Adrenal gland (tissue), 5 donors: ENCODE results near the gene ACTR6.

ENCODE experiments used
- POLR2A ChIP-seq, 2 donors: fragments of 450-650 bp; IDR thresholded peaks; one replicate each; pipeline ENCODE4 v1.6.1; 2017; ENCODE audit warnings: antibody characterized with exemption in 2 of 2, mild to moderate bottlenecking in 2 of 2, moderate library complexity in 1 of 2
- TF ChIP-seq, protein P1 (sequence below), 6 experiments: fragments of 450-650 bp in 4 of 6; fragments of 200-600 bp in 2 of 6; sonication (generic) in 1 of 6; IDR thresholded peaks; 1 replicate in 5 of 6; 2 replicates in 1 of 6; pipeline versions ENCODE4 v1.5.1 to v1.8.0; 2016 to 2021; ENCODE audit warnings: antibody characterized with exemption in 6 of 6, mild to moderate bottlenecking in 2 of 6, moderate library complexity in 1 of 6
- donor health status: DM: no; HTN: no; CAD: no.

DNA sequence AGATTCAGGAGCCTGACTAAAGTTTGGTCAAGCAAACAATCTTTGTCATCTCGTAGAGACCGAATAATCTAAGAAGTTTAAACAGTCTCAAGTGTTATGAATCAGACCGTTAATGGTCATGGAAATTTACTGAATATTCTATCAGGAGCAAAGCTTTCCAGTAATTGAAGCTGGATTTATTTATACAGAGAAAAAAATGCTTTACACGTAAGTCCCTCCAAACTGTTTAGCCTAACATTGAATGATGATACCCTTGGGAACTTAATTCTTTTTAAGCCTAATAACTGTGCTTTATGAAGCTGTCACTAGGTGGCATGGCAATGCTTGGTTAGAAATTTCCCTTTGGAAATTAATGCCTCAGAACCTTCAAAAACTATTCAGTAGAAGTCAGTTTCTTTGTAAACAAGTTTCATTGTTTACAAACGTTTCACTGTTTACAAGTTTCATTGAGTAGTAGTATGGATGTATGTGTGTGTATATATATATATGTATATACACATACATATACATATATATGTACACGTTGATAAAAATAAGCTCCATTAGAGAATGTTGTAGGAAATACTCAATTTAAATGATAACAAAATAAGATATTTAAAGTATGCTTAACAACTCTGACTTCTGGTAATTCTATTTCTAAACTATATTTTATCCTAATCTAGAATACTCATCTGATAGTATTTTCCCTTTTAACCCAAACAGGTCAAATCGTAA, 34.1 kb downstream of the ACTR6 start:
- TF ChIP-seq POLR2A (IDR thresholded peaks at IDR 0.05) = no peak
- TF ChIP-seq, protein P1, sequence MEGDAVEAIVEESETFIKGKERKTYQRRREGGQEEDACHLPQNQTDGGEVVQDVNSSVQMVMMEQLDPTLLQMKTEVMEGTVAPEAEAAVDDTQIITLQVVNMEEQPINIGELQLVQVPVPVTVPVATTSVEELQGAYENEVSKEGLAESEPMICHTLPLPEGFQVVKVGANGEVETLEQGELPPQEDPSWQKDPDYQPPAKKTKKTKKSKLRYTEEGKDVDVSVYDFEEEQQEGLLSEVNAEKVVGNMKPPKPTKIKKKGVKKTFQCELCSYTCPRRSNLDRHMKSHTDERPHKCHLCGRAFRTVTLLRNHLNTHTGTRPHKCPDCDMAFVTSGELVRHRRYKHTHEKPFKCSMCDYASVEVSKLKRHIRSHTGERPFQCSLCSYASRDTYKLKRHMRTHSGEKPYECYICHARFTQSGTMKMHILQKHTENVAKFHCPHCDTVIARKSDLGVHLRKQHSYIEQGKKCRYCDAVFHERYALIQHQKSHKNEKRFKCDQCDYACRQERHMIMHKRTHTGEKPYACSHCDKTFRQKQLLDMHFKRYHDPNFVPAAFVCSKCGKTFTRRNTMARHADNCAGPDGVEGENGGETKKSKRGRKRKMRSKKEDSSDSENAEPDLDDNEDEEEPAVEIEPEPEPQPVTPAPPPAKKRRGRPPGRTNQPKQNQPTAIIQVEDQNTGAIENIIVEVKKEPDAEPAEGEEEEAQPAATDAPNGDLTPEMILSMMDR (IDR thresholded peaks at IDR 0.05) = peak; percentile 59 to 79 (median 76)
